Endothelial cell of umbilical vein (primary cell): ENCODE data around the gene SPOCD1. TPM values are rescaled to one million over a fixed set of nuclear protein-coding genes. Genes with fewer than 3 reads are reported as not detected.

Experiments
- BruUV-seq: library from RNA; stranded (reverse); fragments of 400-500 nt; replicated peaks from 2 replicates; lab custom pipeline; 2021; lab: Mats Ljungman, UMichigan
- CTCF ChIA-PET: fragments of 300-600, 350-600 bp; sonication (Branson Sonifier 250); formaldehyde crosslinking; loops from one replicate; lab custom pipeline; 2021; ENCODE audit warnings: antibody characterized with exemption, inconsistent platforms; lab: Charles Lee
- POLR2A ChIA-PET: fragments of 300-600, 350-600 bp; sonication (Branson Sonifier 250); formaldehyde crosslinking; loops from one replicate; lab custom pipeline; 2021; ENCODE audit warnings: antibody characterized with exemption, inconsistent platforms; lab: Charles Lee
- DNase-seq: peaks from one replicate; pipeline ENCODE4 v3.0.0-alpha.2; 2011; ENCODE audit warnings: low read depth, low spot score
- FAIRE-seq: peaks from 2 replicates; lab custom pipeline; 2011; peaks lifted over from hg19 to GRCh38; lab: Jason Lieb, UNC
- H2AFZ ChIP-seq: 2 replicates; pipeline ENCODE4 v1.6.0; 2012; ENCODE audit warnings: low read depth, low read length, control low read depth, inconsistent platforms
- H3K27ac ChIP-seq: 2 replicates; pipeline ENCODE4 v1.5.1; 2011; ENCODE audit warnings: low read depth, mild to moderate bottlenecking, control low read depth, low read length, moderate library complexity; ENCODE audit not compliant: insufficient read depth
- H3K27me3 ChIP-seq, 2 experiments: 2 replicates each; pipeline versions ENCODE4 v1.6.0 to v1.6.1; 2011; ENCODE audit warnings: low read length in 2 of 2, mixed read lengths in 1 of 2; ENCODE audit not compliant: control insufficient read depth in 2 of 2, insufficient read depth in 2 of 2
- H3K36me3 ChIP-seq, 2 experiments: 2 replicates in 1 of 2; 3 replicates in 1 of 2; pipeline ENCODE4 v1.5.1; 2011; ENCODE audit warnings: low read length in 2 of 2, mild to moderate bottlenecking in 1 of 2, moderate library complexity in 1 of 2; ENCODE audit not compliant: control insufficient read depth in 2 of 2, insufficient read depth in 2 of 2; ENCODE audit errors: extremely low read depth in 1 of 2
- H3K4me1 ChIP-seq: 3 replicates; pipeline ENCODE4 v1.5.1; 2011; ENCODE audit warnings: mild to moderate bottlenecking, low read length; ENCODE audit not compliant: control insufficient read depth, insufficient read depth; ENCODE audit errors: extremely low read depth
- H3K4me2 ChIP-seq: 2 replicates; pipeline ENCODE4 v1.6.1; 2011; ENCODE audit warnings: low read length, control low read depth, mixed read lengths; ENCODE audit not compliant: insufficient read depth
- H3K4me3 ChIP-seq, 3 experiments: fragments of 200-600 bp in 1 of 3; sonication (generic), shearing (Covaris generic) in 1 of 3; replicated peaks in 1 of 3; 2 replicates each; pipeline ENCODE4 v1.5.1; 2011 to 2016; ENCODE audit warnings: control low read depth in 3 of 3, low read length in 3 of 3, mild to moderate bottlenecking in 2 of 3, inconsistent platforms in 1 of 3, low read depth in 1 of 3, moderate library complexity in 1 of 3; ENCODE audit not compliant: insufficient read depth in 1 of 3
- H3K79me2 ChIP-seq: 2 replicates; pipeline ENCODE4 v1.6.0; 2012; ENCODE audit warnings: low read length, inconsistent platforms; ENCODE audit not compliant: control insufficient read depth, insufficient read depth
- H3K9ac ChIP-seq: replicated peaks from 2 replicates; pipeline ENCODE3; 2011; ENCODE audit warnings: low read length, control low read depth; ENCODE audit not compliant: insufficient read depth; ENCODE audit errors: extremely low read depth
- H3K9me1 ChIP-seq: replicated peaks from 3 replicates; pipeline ENCODE4 v1.6.0; 2011; ENCODE audit warnings: mild to moderate bottlenecking, low read length; ENCODE audit not compliant: control insufficient read depth, insufficient read depth; ENCODE audit errors: extremely low read depth
- H3K9me3 ChIP-seq: replicated peaks from 2 replicates; pipeline ENCODE4 v1.5.1; 2012; ENCODE audit warnings: low read length, inconsistent platforms; ENCODE audit not compliant: control insufficient read depth, insufficient read depth
- H4K20me1 ChIP-seq: replicated peaks from 2 replicates; pipeline ENCODE3; 2011; ENCODE audit warnings: mild to moderate bottlenecking, low read length; ENCODE audit not compliant: control insufficient read depth, insufficient read depth; ENCODE audit errors: extremely low read depth
- CTCF ChIP-seq, 2 donors: IDR thresholded peaks; 1 replicate in 1 of 2; 2 replicates in 1 of 2; pipeline ENCODE4 v1.5.1; 2011; ENCODE audit warnings: low read length in 2 of 2, mild to moderate bottlenecking in 2 of 2, moderate library complexity in 2 of 2, control low read depth in 1 of 2, inconsistent platforms in 1 of 2, low read depth in 1 of 2; ENCODE audit not compliant: insufficient read depth in 1 of 2; ENCODE audit errors: extremely low read depth in 1 of 2
- EZH2 ChIP-seq: IDR thresholded peaks from 2 replicates; pipeline ENCODE4 v1.6.1; 2012; ENCODE audit warnings: borderline replicate concordance, low read depth, mild to moderate bottlenecking, moderate library complexity, low read length, inconsistent platforms; ENCODE audit not compliant: severe bottlenecking
- FOS ChIP-seq: IDR thresholded peaks from 2 replicates; pipeline ENCODE4 v1.6.1; 2011; ENCODE audit warnings: mild to moderate bottlenecking, low read length, moderate library complexity, borderline replicate concordance; ENCODE audit not compliant: insufficient read depth
- GATA2 ChIP-seq: IDR thresholded peaks from 2 replicates; pipeline ENCODE4 v1.7.0; 2011; ENCODE audit warnings: low read depth, mild to moderate bottlenecking, moderate library complexity, mixed read lengths, low read length; ENCODE audit not compliant: insufficient read length, insufficient read depth
- JUN ChIP-seq: IDR thresholded peaks from 2 replicates; pipeline ENCODE4 v1.6.1; 2011; ENCODE audit warnings: borderline replicate concordance, low read depth; ENCODE audit not compliant: insufficient read length, insufficient read depth
- MAX ChIP-seq: IDR thresholded peaks from 2 replicates; pipeline ENCODE4 v1.6.1; 2011; ENCODE audit not compliant: insufficient read depth, insufficient read length
- MYC ChIP-seq: IDR thresholded peaks from one replicate; pipeline ENCODE4 v1.6.1; 2011; ENCODE audit warnings: mild to moderate bottlenecking, low read depth, low read length
- POLR2A ChIP-seq: IDR thresholded peaks from 2 replicates; pipeline ENCODE4 v1.6.1; 2012; ENCODE audit warnings: low read depth, mild to moderate bottlenecking, control low read depth, low read length
- POLR2AphosphoS5 ChIP-seq: IDR thresholded peaks from 2 replicates; pipeline ENCODE4 v1.6.1; 2012; ENCODE audit warnings: low read depth, mild to moderate bottlenecking, control low read depth, low read length, moderate library complexity; ENCODE audit not compliant: insufficient read depth
- dilution Hi-C: fragments of 300-500 bp; cut with MboI; formaldehyde crosslinking; loops from one replicate; pipeline ENCODE4 v1.15.0; 2019; ENCODE audit warnings: low sequenced_read_pairs; ENCODE audit not compliant: extremely low pct_ligation_motif_present
- intact Hi-C: fragments of 100-400 bp; cut with micrococcal nuclease; formaldehyde crosslinking; loops from one replicate; pipeline ENCODE4 v1.10.0; 2022
- polyA plus RNA-seq, 4 experiments: library from polyadenylated mRNA; depleted of rRNA in 3 of 4; stranded (reverse) in 3 of 4; unstranded in 1 of 4; fragments of >200 nt; gene quantifications; 2 replicates each; pipeline versions ENCODE4 v1.2.1 to v1.2.3, GENCODE V29; 2011 to 2012; ENCODE audit warnings: missing spikeins in 1 of 4
- total RNA-seq: library from RNA; stranded (reverse); gene quantifications from 2 replicates; pipeline ENCODE4 v1.2.3, GENCODE V29; 2021

Gene SPOCD1
- total and polyA plus RNA-seq, 2 donors (not counting 3 experiments of a cell fraction or from before 2014, with no cell fraction given): 0.27 to 33.0 TPM

- FAIRE-seq (no peak), DNase-seq (no peak)
- Histone ChIP-seq H3K27ac (no peak overlapping the region), H2AFZ (no peak overlapping the region), H3K9ac (no peak overlapping the region), H3K27me3 (peaks cover 7 to 10% of the 10 kb centered on the region in 2 experiments), H3K4me1 (no peaks in the 10 kb centered on the region), H3K4me2 (no peak overlapping the region), H3K9me1 (no peaks in the 10 kb centered on the region), H4K20me1 (no peaks in the 10 kb centered on the region), H3K36me3 (no peaks in the 10 kb centered on the region), H3K9me3 (no peaks in the 10 kb centered on the region), H3K79me2 (no peaks in the 10 kb centered on the region), H3K4me3 (no peak overlapping the region)
- dilution Hi-C loops (no loop called here), intact Hi-C loops (no loop called here)
- TF ChIP-seq JUN: no peak
- no peak for TF ChIP-seq MYC
- TF ChIP-seq POLR2A: no peak
- TF ChIP-seq MAX: no peak
- no peak for TF ChIP-seq FOS
- no peak for TF ChIP-seq GATA2
- TF ChIP-seq CTCF (IDR thresholded peaks at IDR 0.05; ENCODE audit: extremely low read depth in 1 of 2, insufficient read depth in 1 of 2, low read depth in 1 of 2, low read length in 2 of 2): no peak
- no peak for TF ChIP-seq EZH2
- TF ChIP-seq POLR2AphosphoS5: no peak
- ChIA-PET POLR2A (no interaction called here), CTCF (interaction anchor here (1.5 kb wide), 1 partner anchor 124 kb away, joined by 3 read pairs; no protein-coding TSS in a partner anchor)
- no TSS peak for BruUV-seq
Observed at GRCh38 chr1:31839662-31840343, 24.0 kb upstream of the SPOCD1 start.
